GM13977 (cell line): ENCODE results near the gene SETD7.

Experiments
- DNase-seq: peaks from one replicate; pipeline ENCODE4 v3.0.0; 2012; ENCODE audit warnings: low spot score
- in situ Hi-C: fragments of 300-500 bp; cut with MboI; formaldehyde crosslinking; loops from one replicate; pipeline ENCODE4 v1.12.0; 2022; ENCODE audit warnings: low sequenced_read_pairs, low pct_unique_long_range_greater_than_20kb, mixed read lengths, inconsistent platforms; ENCODE audit not compliant: unreplicated experiment
- TF ChIP-seq, protein P1 (sequence below): IDR thresholded peaks from 2 replicates; pipeline ENCODE4 v1.5.1; 2012; ENCODE audit warnings: mild to moderate bottlenecking, control low read depth; ENCODE audit not compliant: insufficient read depth; ENCODE audit errors: extremely low read depth, missing control alignments

The SETD7 gene

GRCh38 chr4:139540161-139540560, 15.9 kb downstream of the SETD7 start:
- TF ChIP-seq, protein P1, sequence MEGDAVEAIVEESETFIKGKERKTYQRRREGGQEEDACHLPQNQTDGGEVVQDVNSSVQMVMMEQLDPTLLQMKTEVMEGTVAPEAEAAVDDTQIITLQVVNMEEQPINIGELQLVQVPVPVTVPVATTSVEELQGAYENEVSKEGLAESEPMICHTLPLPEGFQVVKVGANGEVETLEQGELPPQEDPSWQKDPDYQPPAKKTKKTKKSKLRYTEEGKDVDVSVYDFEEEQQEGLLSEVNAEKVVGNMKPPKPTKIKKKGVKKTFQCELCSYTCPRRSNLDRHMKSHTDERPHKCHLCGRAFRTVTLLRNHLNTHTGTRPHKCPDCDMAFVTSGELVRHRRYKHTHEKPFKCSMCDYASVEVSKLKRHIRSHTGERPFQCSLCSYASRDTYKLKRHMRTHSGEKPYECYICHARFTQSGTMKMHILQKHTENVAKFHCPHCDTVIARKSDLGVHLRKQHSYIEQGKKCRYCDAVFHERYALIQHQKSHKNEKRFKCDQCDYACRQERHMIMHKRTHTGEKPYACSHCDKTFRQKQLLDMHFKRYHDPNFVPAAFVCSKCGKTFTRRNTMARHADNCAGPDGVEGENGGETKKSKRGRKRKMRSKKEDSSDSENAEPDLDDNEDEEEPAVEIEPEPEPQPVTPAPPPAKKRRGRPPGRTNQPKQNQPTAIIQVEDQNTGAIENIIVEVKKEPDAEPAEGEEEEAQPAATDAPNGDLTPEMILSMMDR: no peak
- in situ Hi-C loops: no loop called here
- DNase-seq: no peak

DNA sequence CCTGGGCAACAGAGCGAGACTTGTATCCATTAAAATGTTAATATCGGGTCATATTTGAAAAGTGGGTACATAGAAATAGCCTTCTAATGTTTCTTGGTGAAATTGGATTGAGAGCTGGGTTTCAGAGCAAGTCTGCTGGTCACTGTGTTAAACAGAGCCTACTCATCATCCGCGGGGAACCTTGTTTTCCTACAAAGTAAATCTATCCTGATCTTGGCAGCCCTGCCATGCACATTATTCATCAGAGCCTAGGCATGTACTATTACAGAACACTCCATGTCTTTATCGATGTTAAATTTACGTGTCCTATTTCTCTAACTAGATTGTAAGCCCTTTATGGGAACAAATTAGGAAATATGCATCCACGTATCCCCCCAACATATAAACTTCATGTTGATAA, 18.7 kb downstream of the SETD7 start:
- TF ChIP-seq, protein P1: no peak
- in situ Hi-C loops: loop anchor here (10.0 kb wide), 1 partner anchor 122 kb away; no protein-coding TSS in a partner anchor
- no peak for DNase-seq

- DNase-seq: no peak
- in situ Hi-C loops: loop anchor here (10.0 kb wide), 1 partner anchor 121 kb away; no protein-coding TSS in a partner anchor
- TF ChIP-seq, protein P1: no peak
Measured at GRCh38 chr4:139535871-139536234, 20.2 kb downstream of the SETD7 start.

DNA sequence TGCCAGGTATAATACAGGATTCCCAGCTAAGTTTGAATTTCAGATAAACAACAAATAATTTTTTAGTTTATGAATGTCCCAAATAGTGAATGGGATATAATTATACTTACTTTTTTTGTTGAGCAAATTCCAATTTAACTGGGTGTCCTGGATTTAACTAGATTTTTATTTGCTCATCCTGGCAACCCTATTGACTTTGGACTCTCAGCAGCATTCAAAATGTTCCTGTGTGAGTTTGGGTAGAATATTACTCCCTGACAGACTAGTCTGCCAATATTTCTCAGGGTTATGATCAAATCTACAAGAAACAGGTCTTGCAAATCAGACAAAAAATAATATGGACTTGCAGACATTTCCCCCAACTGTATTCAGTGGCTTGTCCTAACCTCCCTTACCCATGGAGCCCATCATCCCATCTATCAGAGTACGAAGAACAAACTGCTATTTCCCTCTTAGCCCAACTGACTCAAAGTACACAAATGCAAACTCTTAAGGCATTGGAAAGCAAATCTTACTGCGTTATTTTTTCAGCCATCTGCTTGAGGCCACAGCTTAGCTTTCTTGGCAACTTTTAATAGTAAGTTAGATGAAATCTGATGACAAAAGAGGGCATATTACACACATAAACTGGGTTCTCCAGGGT, 20.7 kb downstream of the SETD7 start:
- in situ Hi-C loops: loop anchor here (10.0 kb wide), 1 partner anchor 121 kb away; no protein-coding TSS in a partner anchor
- TF ChIP-seq, protein P1: no peak
- DNase-seq: no peak

- TF ChIP-seq, protein P1: no peak
- no peak for DNase-seq
- in situ Hi-C loops: loop anchor here (10.0 kb wide), 1 partner anchor 120 kb away; no protein-coding TSS in a partner anchor
Measured at GRCh38 chr4:139534287-139534950, 21.6 kb downstream of the SETD7 start.

- in situ Hi-C loops: loop anchor here (10.0 kb wide), 1 partner anchor 119 kb away; no protein-coding TSS in a partner anchor
- TF ChIP-seq, protein P1: no peak
- DNase-seq: no peak
Measured at GRCh38 chr4:139533511-139533910, 22.5 kb downstream of the SETD7 start.
